ENCODE results near the gene GOLGA6L10.
"Not testable (repeated sequence)": the region's sequence is repeated elsewhere in the genome, so short reads cannot be mapped to it uniquely, and the experiment has no call there.

DNA sequence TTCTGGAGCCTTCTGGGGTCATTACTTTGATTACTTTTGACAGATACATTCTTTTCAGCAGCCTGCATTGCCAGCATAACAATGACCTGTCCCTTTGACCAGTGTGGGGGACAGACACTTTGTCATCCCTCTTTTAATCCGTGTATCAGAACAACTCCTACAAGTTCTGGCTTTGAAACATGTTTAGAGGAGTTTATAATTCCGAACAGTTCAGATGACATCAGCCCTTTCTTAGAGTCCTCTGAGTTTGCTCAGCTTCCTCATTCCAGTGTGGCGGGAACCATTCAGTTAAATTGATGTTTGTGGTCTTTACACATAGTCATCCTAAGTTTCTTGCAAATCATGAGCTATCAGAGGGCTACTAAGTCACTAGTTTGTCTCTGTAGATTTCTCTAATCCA lies 13.5 kb upstream of the GOLGA6L10 start:
- TF ChIP-seq, protein P1, sequence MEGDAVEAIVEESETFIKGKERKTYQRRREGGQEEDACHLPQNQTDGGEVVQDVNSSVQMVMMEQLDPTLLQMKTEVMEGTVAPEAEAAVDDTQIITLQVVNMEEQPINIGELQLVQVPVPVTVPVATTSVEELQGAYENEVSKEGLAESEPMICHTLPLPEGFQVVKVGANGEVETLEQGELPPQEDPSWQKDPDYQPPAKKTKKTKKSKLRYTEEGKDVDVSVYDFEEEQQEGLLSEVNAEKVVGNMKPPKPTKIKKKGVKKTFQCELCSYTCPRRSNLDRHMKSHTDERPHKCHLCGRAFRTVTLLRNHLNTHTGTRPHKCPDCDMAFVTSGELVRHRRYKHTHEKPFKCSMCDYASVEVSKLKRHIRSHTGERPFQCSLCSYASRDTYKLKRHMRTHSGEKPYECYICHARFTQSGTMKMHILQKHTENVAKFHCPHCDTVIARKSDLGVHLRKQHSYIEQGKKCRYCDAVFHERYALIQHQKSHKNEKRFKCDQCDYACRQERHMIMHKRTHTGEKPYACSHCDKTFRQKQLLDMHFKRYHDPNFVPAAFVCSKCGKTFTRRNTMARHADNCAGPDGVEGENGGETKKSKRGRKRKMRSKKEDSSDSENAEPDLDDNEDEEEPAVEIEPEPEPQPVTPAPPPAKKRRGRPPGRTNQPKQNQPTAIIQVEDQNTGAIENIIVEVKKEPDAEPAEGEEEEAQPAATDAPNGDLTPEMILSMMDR (conservative IDR thresholded peaks at IDR 0.05 in 1 of 2, IDR thresholded peaks at IDR 0.05 in 1 of 2; ENCODE audit: low read depth in 1 of 2, low read length in 2 of 2): not testable (repeated sequence)
- TF ChIP-seq EZH2 (IDR thresholded peaks at IDR 0.05; ENCODE audit: low read length, missing control alignments): not testable (repeated sequence)
